MM.1S (cell line): Measurements from ENCODE around the gene FAM170B.

Experiments used
- CTCF ChIP-seq: fragments of 300-600 bp; sonication (generic); IDR thresholded peaks from 2 replicates; pipeline ENCODE4 v1.5.1; 2016; ENCODE audit warnings: antibody characterized with exemption, low read length, mixed read lengths
- EZH2 ChIP-seq: fragments of 300-600 bp; sonication (generic); optimal IDR thresholded peaks from 2 replicates; pipeline ENCODE3; 2017; ENCODE audit warnings: low read depth, mild to moderate bottlenecking, antibody characterized with exemption, low read length, mixed read lengths
- EZH2phosphoT487 ChIP-seq: fragments of 300-600 bp; sonication (generic); IDR thresholded peaks from 2 replicates; pipeline ENCODE4 v1.6.1; 2018; ENCODE audit warnings: antibody characterized with exemption, low read length

- TF ChIP-seq CTCF (no peak), EZH2 (no peak), EZH2phosphoT487 (no peak)
Observed at GRCh38 chr10:49162063-49162462, 28.2 kb upstream of the FAM170B start.
